Transverse colon (tissue), 3 donors: ENCODE data around the gene DISC1.

Experiments used
- CTCF ChIP-seq, 5 experiments: fragments of 200-600 bp in 3 of 5; fragments of 450-650 bp in 2 of 5; sonication (generic) in 3 of 5; IDR thresholded peaks; 1 replicate in 2 of 5; 2 replicates in 3 of 5; pipeline ENCODE4 v1.5.1; 2016 to 2017; ENCODE audit warnings: antibody characterized with exemption in 5 of 5, inconsistent platforms in 3 of 5, mild to moderate bottlenecking in 2 of 5, moderate library complexity in 1 of 5
- EP300 ChIP-seq: sonication (generic); formaldehyde crosslinking; IDR thresholded peaks from one replicate; pipeline ENCODE4 v1.6.1; 2017; ENCODE audit warnings: antibody characterized with exemption, low read depth
- POLR2A ChIP-seq: fragments of 450-650 bp; IDR thresholded peaks from one replicate; pipeline ENCODE4 v1.6.1; 2016; ENCODE audit warnings: antibody characterized with exemption, mild to moderate bottlenecking, moderate library complexity

GRCh38 chr1:231927431-231927830, 300.8 kb downstream of the DISC1 start:
- no peak for TF ChIP-seq POLR2A
- TF ChIP-seq EP300 = no peak
- no peak for TF ChIP-seq CTCF (IDR thresholded peaks at IDR 0.05)
